A549 (cell line): ENCODE measurements around the gene TXNIP. TPM values are rescaled to one million over a fixed set of nuclear protein-coding genes. Genes with fewer than 3 reads are reported as not detected.

Experiments used
- ATAC-seq, 2 experiments: fragments of 200-7000 bp in 1 of 2; fragments of >200 bp in 1 of 2; cut with Nextera tagmentation in 1 of 2; cut with Tn5 transposase in 1 of 2; 3 replicates each; pipeline versions ENCODE4 v1.8.0 to v1.9.1; 2018 to 2020; ENCODE audit warnings: mild to moderate bottlenecking in 1 of 2, moderate library complexity in 1 of 2
- CTCF ChIA-PET: fragments of 300-600 bp; sonication (Branson Sonifier 250); formaldehyde crosslinking; extraction: SDS; loops from one replicate; lab custom pipeline; 2021; ENCODE audit warnings: antibody characterized with exemption, inconsistent platforms; lab: Yijun Ruan, JAX
- POLR2A ChIA-PET: fragments of 350-600 bp; formaldehyde crosslinking; extraction: SDS; loops from one replicate; lab custom pipeline; 2021; ENCODE audit warnings: antibody characterized with exemption, inconsistent platforms; lab: Yijun Ruan, JAX
- DNase-seq, 2 experiments: peaks; one replicate each; pipeline versions ENCODE4 v3.0.0 to v3.0.0-alpha.2; 2011 to 2016; ENCODE audit warnings: low read depth in 1 of 2, low spot score in 1 of 2
- FAIRE-seq: peaks from 2 replicates; lab custom pipeline; 2011; peaks lifted over from hg19 to GRCh38; lab: Jason Lieb, UNC
- H3K27ac ChIP-seq, 2 experiments: fragments of >200 bp; sonication (Bioruptor Twin); formaldehyde crosslinking; 3 replicates each; pipeline ENCODE4 v1.5.1; 2016 to 2017
- H3K4me1 ChIP-seq: fragments of >200 bp; sonication (Bioruptor Twin); formaldehyde crosslinking; 3 replicates; pipeline ENCODE4 v1.6.1; 2016
- H3K4me2 ChIP-seq: fragments of >200 bp; sonication (Bioruptor Twin); formaldehyde crosslinking; 3 replicates; pipeline ENCODE4 v1.6.1; 2016
- H3K4me3 ChIP-seq: fragments of >200 bp; sonication (Bioruptor Twin); formaldehyde crosslinking; 3 replicates; pipeline ENCODE4 v1.5.1; 2016
- H3K9me3 ChIP-seq: fragments of >200 bp; sonication (Bioruptor Twin); formaldehyde crosslinking; 3 replicates; pipeline ENCODE4 v1.6.1; 2016
- ESRRA ChIP-seq: fragments of 150-350 bp; IDR thresholded peaks from 2 replicates; pipeline ENCODE4 v1.6.1; 2014; ENCODE audit warnings: mild to moderate bottlenecking, low read length, borderline replicate concordance
- FOSL2 ChIP-seq, 2 experiments: fragments of 450-650 bp in 1 of 2; fragments of >200 bp in 1 of 2; sonication (Bioruptor Twin) in 1 of 2; formaldehyde crosslinking; IDR thresholded peaks; 2 replicates each; pipeline versions ENCODE4 v1.5.0 to v1.6.1; 2016 to 2020; ENCODE audit warnings: mild to moderate bottlenecking in 1 of 2, moderate library complexity in 1 of 2
- FOXS1 ChIP-seq: fragments of 250-450 bp; sonication (Bioruptor Pico); IDR thresholded peaks from 2 replicates; pipeline ENCODE4 v1.5.0; 2020; ENCODE audit warnings: mild to moderate bottlenecking, moderate library complexity
- HOXA7 ChIP-seq: fragments of 250-450 bp; sonication (Bioruptor Pico); IDR thresholded peaks from 2 replicates; pipeline ENCODE4 v1.5.0; 2020; ENCODE audit warnings: mild to moderate bottlenecking, moderate library complexity
- KDM5A ChIP-seq: fragments of 200-600 bp; sonication (generic); IDR thresholded peaks from 2 replicates; pipeline ENCODE4 v1.6.1; 2016; ENCODE audit warnings: antibody characterized with exemption, mild to moderate bottlenecking
- MYC ChIP-seq: IDR thresholded peaks from 2 replicates; pipeline ENCODE4 v1.6.1; 2012; ENCODE audit warnings: mild to moderate bottlenecking, inconsistent platforms, low read length, improper control_type of control experiment, borderline replicate concordance
- NR3C1 ChIP-seq: fragments of >200 bp; sonication (Bioruptor Twin); formaldehyde crosslinking; IDR thresholded peaks from 3 replicates; pipeline ENCODE4 v1.6.1; 2017
- PHF8 ChIP-seq: fragments of 200-600 bp; sonication (generic); IDR thresholded peaks from 2 replicates; pipeline ENCODE4 v1.6.1; 2016; ENCODE audit warnings: low read depth, mild to moderate bottlenecking, antibody characterized with exemption, moderate library complexity, borderline replicate concordance
- RAD21 ChIP-seq, 2 experiments: fragments of >200 bp in 1 of 2; sonication (Bioruptor Twin) in 1 of 2; formaldehyde crosslinking in 1 of 2; IDR thresholded peaks in 1 of 2; conservative IDR thresholded peaks in 1 of 2; 2 replicates in 1 of 2; 3 replicates in 1 of 2; pipeline ENCODE4 v1.6.1; 2012 to 2018; ENCODE audit warnings: inconsistent platforms in 1 of 2
- ZFP36 ChIP-seq: fragments of 450-650 bp; IDR thresholded peaks from 2 replicates; pipeline ENCODE4 v1.6.1; 2014; ENCODE audit warnings: borderline replicate concordance; ENCODE audit not compliant: partially characterized antibody
- WGBS: methylation state at CpG from one replicate; pipeline ENCODE4 v1.1.6; 2017; ENCODE audit errors: missing lambda C conversion rate; 5-methylcytosine and 5-hydroxymethylcytosine counted together
- polyA plus RNA-seq, 4 experiments: library from polyadenylated mRNA; depleted of rRNA in 3 of 4; stranded (reverse); fragments of >200 nt; fragmentation: RNase III in 1 of 4; extraction: RNeasy Plus Mini Kit Qiagen cat#74134 plus additional on column Dnase treatment in 1 of 4; gene quantifications; 2 replicates in 3 of 4; 3 replicates in 1 of 4; pipeline ENCODE4 v1.2.3, GENCODE V29; 2011 to 2017
- TF ChIP-seq, protein P1 (sequence below): fragments of 150-350 bp; IDR thresholded peaks from 2 replicates; pipeline ENCODE4 v1.6.1; 2014; ENCODE audit warnings: low read depth, mild to moderate bottlenecking, low read length
- TF ChIP-seq, protein P2 (sequence below): fragments of >200 bp; sonication (Bioruptor Twin); formaldehyde crosslinking; IDR thresholded peaks from 3 replicates; pipeline ENCODE4 v1.6.1; 2016
- TF ChIP-seq, protein P3 (sequence below): IDR thresholded peaks from 2 replicates; pipeline ENCODE4 v1.6.1; 2012

TXNIP gene
- polyA plus RNA-seq, 2 of the 4 experiments (the other 2 are of a cell fraction): 3.1 TPM; not detected in 1

GRCh38 chr1:146022403-146023127 lies 26.2 kb upstream of the TXNIP start:
- ChIA-PET POLR2A (no interaction called here), CTCF (interaction anchor here (1.4 to 21.3 kb wide), 4 partner anchors 10 to 177 kb away, joined by 4 to 566 read pairs (median 20); partner anchors contain the start of genes NUDT17 and TXNIP)
- TF ChIP-seq RAD21 (conservative IDR thresholded peaks at IDR 0.05 in 1 of 2, IDR thresholded peaks at IDR 0.05 in 1 of 2) (no peak), PHF8 (no peak), FOXS1 (CRISPR knock-in tag) (no peak), ESRRA (no peak), KDM5A (no peak), MYC (no peak), ZFP36 (no peak), NR3C1 (no peak)
- TF ChIP-seq, protein P1, sequence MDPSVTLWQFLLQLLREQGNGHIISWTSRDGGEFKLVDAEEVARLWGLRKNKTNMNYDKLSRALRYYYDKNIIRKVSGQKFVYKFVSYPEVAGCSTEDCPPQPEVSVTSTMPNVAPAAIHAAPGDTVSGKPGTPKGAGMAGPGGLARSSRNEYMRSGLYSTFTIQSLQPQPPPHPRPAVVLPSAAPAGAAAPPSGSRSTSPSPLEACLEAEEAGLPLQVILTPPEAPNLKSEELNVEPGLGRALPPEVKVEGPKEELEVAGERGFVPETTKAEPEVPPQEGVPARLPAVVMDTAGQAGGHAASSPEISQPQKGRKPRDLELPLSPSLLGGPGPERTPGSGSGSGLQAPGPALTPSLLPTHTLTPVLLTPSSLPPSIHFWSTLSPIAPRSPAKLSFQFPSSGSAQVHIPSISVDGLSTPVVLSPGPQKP: no peak
- TF ChIP-seq, protein P2, sequence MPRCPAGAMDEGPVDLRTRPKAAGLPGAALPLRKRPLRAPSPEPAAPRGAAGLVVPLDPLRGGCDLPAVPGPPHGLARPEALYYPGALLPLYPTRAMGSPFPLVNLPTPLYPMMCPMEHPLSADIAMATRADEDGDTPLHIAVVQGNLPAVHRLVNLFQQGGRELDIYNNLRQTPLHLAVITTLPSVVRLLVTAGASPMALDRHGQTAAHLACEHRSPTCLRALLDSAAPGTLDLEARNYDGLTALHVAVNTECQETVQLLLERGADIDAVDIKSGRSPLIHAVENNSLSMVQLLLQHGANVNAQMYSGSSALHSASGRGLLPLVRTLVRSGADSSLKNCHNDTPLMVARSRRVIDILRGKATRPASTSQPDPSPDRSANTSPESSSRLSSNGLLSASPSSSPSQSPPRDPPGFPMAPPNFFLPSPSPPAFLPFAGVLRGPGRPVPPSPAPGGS: no peak
- FAIRE-seq (no peak), DNase-seq (no peak), ATAC-seq (no peak)
- Histone ChIP-seq H3K4me3 (no peak overlapping the region), H3K4me1 (peaks cover 14% of the 10 kb centered on the region), H3K27ac (no peak overlapping the region), H3K4me2 (no peak overlapping the region), H3K9me3 (no peaks in the 10 kb centered on the region)
- WGBS: 66% methylated on average over 7 of the region's 7 CpGs

- peak within 1 kb of the TSS; percentile 36; the same call in 2 of the 3 replicates for H3K4me2 ChIP-seq
- H3K27ac ChIP-seq: no peak within 1 kb of the TSS
- no peaks in the 10 kb centered on the region for H3K9me3 ChIP-seq
- ChIA-PET CTCF (interaction anchor here (1.0 to 21.3 kb wide), 6 partner anchors 9 to 176 kb away, joined by 4 to 566 read pairs (median 10); partner anchors contain the start of genes NUDT17 and TXNIP), POLR2A (no interaction called here)
- H3K4me3 ChIP-seq: no peak within 1 kb of the TSS
- no peak for FAIRE-seq
- H3K4me1 ChIP-seq: peaks cover 14% of the 10 kb centered on the region
- 51% methylated on average over 5 of the region's 5 CpGs for WGBS
- TF ChIP-seq HOXA7 (CRISPR knock-in tag) (no peak), ZFP36 (peak; percentile 61)
- TF ChIP-seq, all 56 proteins: peak for 1
- ATAC-seq (no peak), DNase-seq (no peak)
These were observed 25.4 kb upstream of the TXNIP start, which contains the start of gene HJV for GRCh38 chr1:146021622-146022402. HJV (minus strand) TSS chr1:146021735; CDS start chr1:146020231, 1,504 bp downstream.

GRCh38 chr1:146021050-146021445 lies 24.7 kb upstream of the TXNIP start:
- ChIA-PET CTCF (interaction anchor here (1.0 to 21.3 kb wide), 6 partner anchors 8 to 176 kb away, joined by 4 to 566 read pairs (median 10); partner anchors contain the start of genes NUDT17 and TXNIP), POLR2A (no interaction called here)
- H3K4me3 ChIP-seq: no peak overlapping the region
- FAIRE-seq (no peak), DNase-seq (no peak), ATAC-seq (no peak)
- H3K4me1 ChIP-seq: peaks cover 14% of the 10 kb centered on the region
- 20% methylated on average over 1 of the region's 1 CpG for WGBS
- TF ChIP-seq FOSL2 (IDR thresholded peaks at IDR 0.05) (no peak), FOSL2 (CRISPR knock-in tag; IDR thresholded peaks at IDR 0.05) (peak; percentile 60)
- TF ChIP-seq, protein P3, sequence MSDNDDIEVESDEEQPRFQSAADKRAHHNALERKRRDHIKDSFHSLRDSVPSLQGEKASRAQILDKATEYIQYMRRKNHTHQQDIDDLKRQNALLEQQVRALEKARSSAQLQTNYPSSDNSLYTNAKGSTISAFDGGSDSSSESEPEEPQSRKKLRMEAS: no peak
- H3K27ac ChIP-seq: no peak overlapping the region
- H3K4me2 ChIP-seq: peak overlapping the region; percentile 36; the same call in 1 of the 3 replicates
- no peaks in the 10 kb centered on the region for H3K9me3 ChIP-seq
